ENCODE measurements around the gene NUP98.
A peak's percentile ranks its signal among the peaks of the same experiment; 100 is the strongest.

Gene NUP98

GRCh38 chr11:3732671-3733436, 64.5 kb downstream of the NUP98 start:
- DNase-seq: no peak

GRCh38 chr11:3723014-3723708, 74.2 kb downstream of the NUP98 start:
- DNase-seq: peak; percentile 96

GRCh38 chr11:3722100-3722499, 75.3 kb downstream of the NUP98 start:
- DNase-seq: no peak

GRCh38 chr11:3720997-3721396, 76.4 kb downstream of the NUP98 start:
- DNase-seq: no peak

GRCh38 chr11:3712274-3712673, 85.1 kb downstream of the NUP98 start:
- no peak for DNase-seq

- DNase-seq: peak; percentile 11
Observed at GRCh38 chr11:3710485-3711259, 86.7 kb downstream of the NUP98 start.

- DNase-seq: no peak
Observed at GRCh38 chr11:3709977-3710376, 87.4 kb downstream of the NUP98 start.

- DNase-seq: peak; percentile 33
Observed at GRCh38 chr11:3707176-3707575, 90.2 kb downstream of the NUP98 start.

- no peak for DNase-seq
Observed at GRCh38 chr11:3703383-3703782, 94.0 kb downstream of the NUP98 start.

- DNase-seq: no peak
Observed at GRCh38 chr11:3700910-3701309, 96.4 kb downstream of the NUP98 start.

- no peak for DNase-seq
Observed at GRCh38 chr11:3700410-3700809, 96.9 kb downstream of the NUP98 start.

GRCh38 chr11:3686751-3687150, 110.6 kb downstream of the NUP98 start:
- DNase-seq: peak; percentile 4

GRCh38 chr11:3685923-3686322, 111.4 kb downstream of the NUP98 start:
- DNase-seq: no peak

- no peak for DNase-seq
Observed at GRCh38 chr11:3684819-3685172, 112.6 kb downstream of the NUP98 start.

- no peak for DNase-seq
Observed at GRCh38 chr11:3684129-3684818, 113.1 kb downstream of the NUP98 start.

- no peak for DNase-seq
Observed at GRCh38 chr11:3683039-3683438, 114.3 kb downstream of the NUP98 start.

- no peak for DNase-seq
Observed at GRCh38 chr11:3679077-3679476, 118.3 kb downstream of the NUP98 start.

- DNase-seq: no peak
Observed at GRCh38 chr11:3675971-3676370, 121.4 kb downstream of the NUP98 start.

GRCh38 chr11:3674189-3674588, 123.2 kb downstream of the NUP98 start:
- DNase-seq: peak; percentile 12

GRCh38 chr11:3671334-3672254, 125.8 kb downstream of the NUP98 start, which contains the start of gene CHRNA10:
Gene CHRNA10 (minus strand): TSS chr11:3671384. CDS start chr11:3671312, 72 bp downstream.
- DNase-seq: no peak

- DNase-seq: no peak
Observed at GRCh38 chr11:3669742-3670183, 127.6 kb downstream of the NUP98 start.

- no peak for DNase-seq
Observed at GRCh38 chr11:3669128-3669527, 128.2 kb downstream of the NUP98 start.

Data from fibroblast of skin of scalp (primary cell).